Activated CD8-positive, alpha-beta T cell treated with anti-CD3 and anti-CD28 coated beads for 36 hours (primary cell): ENCODE data around the gene THG1L. TPM values are rescaled to one million over a fixed set of nuclear protein-coding genes. Genes with fewer than 3 reads are reported as not detected.
"Not testable (repeated sequence)": the region's sequence is repeated elsewhere in the genome, so short reads cannot be mapped to it uniquely, and the experiment has no call there.

Experiments
- ATAC-seq: fragments of 200-7000 bp; cut with Tn5 transposase; one replicate; pipeline ENCODE4 v1.10.0; 2021; ENCODE audit warnings: mild to moderate bottlenecking, moderate library complexity
- CTCF ChIA-PET: fragments of 350-600 bp; sonication (Branson Sonifier 250); formaldehyde crosslinking; loops from one replicate; lab custom pipeline; 2021; ENCODE audit warnings: antibody characterized with exemption; lab: Charles Lee
- POLR2A ChIA-PET: fragments of 350-600 bp; sonication (Branson Sonifier 250); formaldehyde crosslinking; loops from one replicate; lab custom pipeline; 2021; ENCODE audit warnings: antibody characterized with exemption; lab: Charles Lee
- DNase-seq: peaks from one replicate; pipeline ENCODE4 v3.0.0-alpha.2; 2020
- H3K27ac Mint-ChIP-seq: one replicate; pipeline ENCODE4 v1.8.0; 2021; ENCODE audit warnings: mild to moderate bottlenecking, mixed read lengths
- H3K27me3 Mint-ChIP-seq: one replicate; pipeline ENCODE4 v1.8.0; 2021; ENCODE audit warnings: mixed read lengths
- H3K36me3 Mint-ChIP-seq: one replicate; pipeline ENCODE4 v1.8.0; 2021; ENCODE audit warnings: low read depth, mixed read lengths
- H3K4me1 Mint-ChIP-seq: one replicate; pipeline ENCODE4 v1.8.0; 2021; ENCODE audit warnings: low read depth, mixed read lengths
- H3K4me3 Mint-ChIP-seq: one replicate; pipeline ENCODE4 v1.8.0; 2021; ENCODE audit warnings: mild to moderate bottlenecking, moderate library complexity, mixed read lengths
- H3K9me3 Mint-ChIP-seq: one replicate; pipeline ENCODE4 v1.8.0; 2021; ENCODE audit warnings: mixed read lengths
- intact Hi-C: fragments of 100-400 bp; cut with micrococcal nuclease; formaldehyde crosslinking; loops from one replicate; pipeline ENCODE4 v1.10.0; 2022
- total RNA-seq, 2 experiments: library from RNA; stranded (reverse); gene quantifications; one replicate each; pipeline ENCODE4 v1.2.3, GENCODE V29; 2021
- TF ChIP-seq, protein P1 (sequence below): fragments of 200-600 bp; IDR thresholded peaks from one replicate; pipeline ENCODE4 v1.8.0; 2022; ENCODE audit warnings: antibody characterized with exemption, mild to moderate bottlenecking

Gene THG1L
- total RNA-seq, 2 experiments from 2014 or later: 24.9 to 26.6 TPM

DNA sequence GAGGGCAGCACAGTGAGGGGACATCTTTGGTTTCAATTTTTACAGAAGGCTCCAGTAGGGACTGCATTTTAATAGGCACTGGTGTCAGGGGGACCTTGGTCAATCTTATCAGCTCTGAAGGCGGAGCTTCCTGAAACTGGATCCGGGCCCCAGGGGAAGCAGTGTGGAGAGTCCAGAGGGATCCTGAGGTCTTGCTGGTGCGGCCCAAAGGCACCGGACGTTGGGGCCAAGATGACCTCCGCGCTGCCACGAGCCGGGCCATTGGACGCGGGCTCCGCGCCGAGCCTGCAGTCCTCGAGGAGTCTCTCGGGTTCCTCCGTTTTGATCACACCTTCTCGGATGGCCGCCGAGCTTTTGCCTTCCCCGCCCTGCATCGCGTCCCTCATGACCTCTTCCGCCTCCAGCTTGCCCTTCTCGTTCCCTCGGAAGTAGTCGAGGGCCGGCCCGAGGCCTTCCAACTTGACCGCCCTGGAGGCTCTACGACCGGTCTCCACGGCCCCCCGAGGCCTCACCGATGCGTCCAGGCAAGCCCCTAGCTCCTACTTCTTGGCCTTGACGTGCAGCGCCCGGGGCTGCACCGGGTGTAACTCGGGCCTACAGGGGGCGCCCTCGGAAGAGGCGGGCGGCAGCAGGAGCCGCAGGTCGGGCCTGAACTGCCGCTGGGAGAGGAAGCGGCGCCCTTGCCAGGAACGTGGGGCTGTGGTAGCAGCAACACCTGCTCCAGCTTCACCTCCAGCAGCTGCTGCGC lies 41.1 kb upstream of the THG1L start:
- H3K9me3 Mint-ChIP-seq: no peaks in the 10 kb centered on the region
- no peaks in the 10 kb centered on the region for H3K4me1 Mint-ChIP-seq
- ChIA-PET CTCF (interaction anchor here (0.6 to 1.4 kb wide), 4 partner anchors 21 to 65 kb away, joined by 3 to 4 read pairs (median 3); partner anchors contain the start of gene THG1L), POLR2A (interaction anchor here (0.6 to 1.0 kb wide), 2 partner anchors 32 to 34 kb away, joined by 3 read pairs; no protein-coding TSS in a partner anchor)
- intact Hi-C loops: no loop called here
- no peaks in the 10 kb centered on the region for H3K36me3 Mint-ChIP-seq
- DNase-seq: peak; percentile 22
- no peak overlapping the region for H3K27ac Mint-ChIP-seq
- no peak for ATAC-seq
- TF ChIP-seq, protein P1, sequence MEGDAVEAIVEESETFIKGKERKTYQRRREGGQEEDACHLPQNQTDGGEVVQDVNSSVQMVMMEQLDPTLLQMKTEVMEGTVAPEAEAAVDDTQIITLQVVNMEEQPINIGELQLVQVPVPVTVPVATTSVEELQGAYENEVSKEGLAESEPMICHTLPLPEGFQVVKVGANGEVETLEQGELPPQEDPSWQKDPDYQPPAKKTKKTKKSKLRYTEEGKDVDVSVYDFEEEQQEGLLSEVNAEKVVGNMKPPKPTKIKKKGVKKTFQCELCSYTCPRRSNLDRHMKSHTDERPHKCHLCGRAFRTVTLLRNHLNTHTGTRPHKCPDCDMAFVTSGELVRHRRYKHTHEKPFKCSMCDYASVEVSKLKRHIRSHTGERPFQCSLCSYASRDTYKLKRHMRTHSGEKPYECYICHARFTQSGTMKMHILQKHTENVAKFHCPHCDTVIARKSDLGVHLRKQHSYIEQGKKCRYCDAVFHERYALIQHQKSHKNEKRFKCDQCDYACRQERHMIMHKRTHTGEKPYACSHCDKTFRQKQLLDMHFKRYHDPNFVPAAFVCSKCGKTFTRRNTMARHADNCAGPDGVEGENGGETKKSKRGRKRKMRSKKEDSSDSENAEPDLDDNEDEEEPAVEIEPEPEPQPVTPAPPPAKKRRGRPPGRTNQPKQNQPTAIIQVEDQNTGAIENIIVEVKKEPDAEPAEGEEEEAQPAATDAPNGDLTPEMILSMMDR: no peak
- H3K4me3 Mint-ChIP-seq: no peak overlapping the region
- H3K27me3 Mint-ChIP-seq: no peaks in the 10 kb centered on the region

DNA sequence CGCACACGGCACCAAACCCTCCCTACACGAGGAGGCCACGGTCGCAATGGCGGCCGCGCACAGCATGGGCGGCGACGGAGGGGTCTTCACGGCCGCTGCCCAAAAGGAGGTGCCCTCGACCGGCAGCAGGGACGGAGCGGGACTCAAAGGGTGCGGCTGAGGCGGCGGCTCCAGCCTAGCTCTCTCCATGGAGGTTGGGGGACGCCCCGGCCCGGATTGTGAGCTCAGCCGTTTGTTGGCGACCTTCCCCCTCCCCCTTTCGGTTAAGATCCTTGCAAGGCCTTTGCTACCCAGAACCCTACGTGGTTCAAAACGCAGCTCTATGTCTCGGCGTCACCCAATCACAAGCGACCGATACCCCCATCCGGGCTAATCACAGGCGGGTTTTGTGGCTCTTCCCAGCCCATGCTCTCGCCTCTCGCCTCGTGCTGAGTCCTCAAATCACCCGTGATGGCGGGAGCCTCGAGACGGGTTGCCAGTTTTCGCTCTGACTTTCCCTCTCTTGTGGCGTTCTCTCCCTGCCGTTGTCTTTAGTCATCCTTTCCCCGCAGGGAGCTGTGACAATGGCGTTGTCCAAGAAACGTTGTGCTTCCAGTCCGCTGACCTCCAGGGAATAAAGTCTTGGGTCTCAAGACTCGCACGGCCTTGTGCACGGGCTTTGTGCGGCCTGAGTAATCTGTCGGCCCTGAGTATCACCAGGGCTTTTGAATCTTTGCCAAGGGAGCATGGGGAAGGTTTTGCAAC lies 40.4 kb upstream of the THG1L start:
- H3K9me3 Mint-ChIP-seq: no peaks in the 10 kb centered on the region
- TF ChIP-seq, protein P1: no peak
- H3K4me3 Mint-ChIP-seq: no peak overlapping the region
- ATAC-seq: no peak
- ChIA-PET CTCF (interaction anchor here (1.1 to 1.4 kb wide), 3 partner anchors 41 to 64 kb away, joined by 3 to 4 read pairs (median 3); partner anchors contain the start of gene THG1L), POLR2A (interaction anchor here (0.6 kb wide), 1 partner anchor 34 kb away, joined by 3 read pairs; no protein-coding TSS in a partner anchor)
- no peak for DNase-seq
- H3K27ac Mint-ChIP-seq: no peak overlapping the region
- intact Hi-C loops: no loop called here
- no peaks in the 10 kb centered on the region for H3K4me1 Mint-ChIP-seq
- no peaks in the 10 kb centered on the region for H3K27me3 Mint-ChIP-seq
- H3K36me3 Mint-ChIP-seq: no peaks in the 10 kb centered on the region

GRCh38 chr5:157693816-157694215 lies 37.4 kb upstream of the THG1L start:
- ATAC-seq, H3K36me3 Mint-ChIP-seq, H3K27me3 Mint-ChIP-seq, intact Hi-C loops, POLR2A ChIA-PET, DNase-seq, H3K27ac Mint-ChIP-seq, H3K9me3 Mint-ChIP-seq, CTCF ChIA-PET, H3K4me1 Mint-ChIP-seq, H3K4me3 Mint-ChIP-seq: not testable (repeated sequence)

- POLR2A ChIA-PET, intact Hi-C loops: not testable (repeated sequence)
These were observed 35.1 kb upstream of the THG1L start for GRCh38 chr5:157696154-157696553.

GRCh38 chr5:157698674-157699073 lies 32.5 kb upstream of the THG1L start:
- POLR2A ChIA-PET, intact Hi-C loops, H3K4me1 Mint-ChIP-seq, CTCF ChIA-PET, DNase-seq, H3K27me3 Mint-ChIP-seq, H3K27ac Mint-ChIP-seq, ATAC-seq, H3K4me3 Mint-ChIP-seq, H3K36me3 Mint-ChIP-seq: not testable (repeated sequence)
- H3K9me3 Mint-ChIP-seq: peaks cover 11% of the 10 kb centered on the region

More at GRCh38 chr5:157696154-157696553, 35.1 kb upstream of the THG1L start:
- CTCF ChIA-PET, H3K4me1 Mint-ChIP-seq, H3K27ac Mint-ChIP-seq, H3K4me3 Mint-ChIP-seq, H3K36me3 Mint-ChIP-seq, ATAC-seq, H3K27me3 Mint-ChIP-seq, DNase-seq: not testable (repeated sequence)
- peaks cover 11% of the 10 kb centered on the region for H3K9me3 Mint-ChIP-seq

GRCh38 chr5:157703736-157704135 lies 27.5 kb upstream of the THG1L start:
- Mint-ChIP-seq H3K36me3 (no peaks in the 10 kb centered on the region), H3K4me3 (no peak overlapping the region), H3K4me1 (no peaks in the 10 kb centered on the region), H3K27ac (no peak overlapping the region), H3K9me3 (peaks cover 2% of the 10 kb centered on the region), H3K27me3 (peaks cover 3% of the 10 kb centered on the region)
- ChIA-PET POLR2A (no interaction called here), CTCF (interaction anchor here (1.2 to 1.3 kb wide), 2 partner anchors 13 to 15 kb away, joined by 3 read pairs; no protein-coding TSS in a partner anchor)
- intact Hi-C loops: no loop called here
- DNase-seq: no peak
- no peak for ATAC-seq
- TF ChIP-seq, protein P1: no peak
